HepG2 (cell line): ENCODE measurements around the gene RSRC2. TPM values are rescaled to one million over a fixed set of nuclear protein-coding genes. Genes with fewer than 3 reads are reported as not detected.

Experiments
- ARID2 ChIP-seq: sonication (generic); formaldehyde crosslinking; IDR thresholded peaks from 2 replicates; pipeline ENCODE4 v1.8.1; 2022; ENCODE audit warnings: mild to moderate bottlenecking, missing genetic modification reagents, borderline replicate concordance
- BORCS8-MEF2B ChIP-seq: sonication (generic); formaldehyde crosslinking; IDR thresholded peaks from 2 replicates; pipeline ENCODE4 v1.8.0; 2022; ENCODE audit warnings: mild to moderate bottlenecking, missing genetic modification reagents
- CEBPG ChIP-seq: IDR thresholded peaks from 2 replicates; pipeline ENCODE4 v1.6.1; 2016
- EED ChIP-seq: sonication (generic); formaldehyde crosslinking; IDR thresholded peaks from 2 replicates; pipeline ENCODE4 v1.5.0; 2020; ENCODE audit warnings: mild to moderate bottlenecking, missing genetic modification reagents
- FOSL2 ChIP-seq: sonication (generic); formaldehyde crosslinking; IDR thresholded peaks from 2 replicates; pipeline ENCODE4 v1.4.0; 2020; ENCODE audit warnings: missing genetic modification reagents
- HDAC1 ChIP-seq: sonication (generic); formaldehyde crosslinking; IDR thresholded peaks from 2 replicates; pipeline ENCODE4 v1.5.1; 2020; ENCODE audit warnings: mild to moderate bottlenecking, missing genetic modification reagents
- RARA ChIP-seq: IDR thresholded peaks from 2 replicates; pipeline ENCODE4 v1.6.1; 2016; ENCODE audit warnings: missing genetic modification reagents, missing compliant biosample characterization
- SAFB2 ChIP-seq: sonication (generic); formaldehyde crosslinking; IDR thresholded peaks from 2 replicates; pipeline ENCODE4 v1.5.1; 2020; ENCODE audit warnings: missing genetic modification reagents, low read depth, mild to moderate bottlenecking, borderline replicate concordance
- SIX4 ChIP-seq: sonication (generic); formaldehyde crosslinking; IDR thresholded peaks from 2 replicates; pipeline ENCODE4 v1.4.0; 2020; ENCODE audit warnings: missing genetic modification reagents
- TMF1 ChIP-seq: sonication (generic); formaldehyde crosslinking; IDR thresholded peaks from 2 replicates; pipeline ENCODE4 v1.8.1; 2022; ENCODE audit warnings: low read depth, missing genetic modification reagents
- ZHX1 ChIP-seq: sonication (generic); formaldehyde crosslinking; IDR thresholded peaks from 2 replicates; pipeline ENCODE4 v1.8.1; 2022; ENCODE audit warnings: low read depth, mild to moderate bottlenecking, missing genetic modification reagents
- ZNF75D ChIP-seq: sonication (generic); formaldehyde crosslinking; IDR thresholded peaks from 2 replicates; pipeline ENCODE4 v1.8.1; 2023; ENCODE audit warnings: missing genetic modification reagents, mild to moderate bottlenecking, borderline replicate concordance
- ZSCAN20 ChIP-seq: sonication (generic); formaldehyde crosslinking; IDR thresholded peaks from 2 replicates; pipeline ENCODE4 v1.4.0; 2020; ENCODE audit warnings: missing genetic modification reagents, mild to moderate bottlenecking, borderline replicate concordance
- polyA plus RNA-seq, 8 experiments: library from polyadenylated mRNA; depleted of rRNA in 3 of 8; stranded (reverse) in 7 of 8; unstranded in 1 of 8; fragments of >200 nt; fragmentation: Illumina TruSeq in 4 of 8; extraction: Trizol in 4 of 8; gene quantifications; 2 replicates each; pipeline versions ENCODE4 v1.2.1 to v1.2.3, GENCODE V29; 2011 to 2016; ENCODE audit warnings: low read depth in 4 of 8, missing spikeins in 1 of 8, mixed read lengths in 1 of 8; ENCODE audit not compliant: insufficient read depth in 1 of 8
- total RNA-seq, 5 experiments: library from RNA; depleted of rRNA; stranded (reverse); fragments of >200 nt; fragmentation: Illumina TruSeq; extraction: Trizol; gene quantifications; 2 replicates each; pipeline ENCODE4 v1.2.3, GENCODE V29; 2016; ENCODE audit warnings: low read depth in 1 of 5
- TF ChIP-seq, protein P1 (sequence below), 2 experiments: sonication (generic) in 1 of 2; formaldehyde crosslinking in 1 of 2; IDR thresholded peaks; 2 replicates each; pipeline versions ENCODE4 v1.6.1 to v1.9.0; 2014 to 2022; ENCODE audit warnings: antibody characterized with exemption in 1 of 2, borderline replicate concordance in 1 of 2, inconsistent platforms in 1 of 2, low read depth in 1 of 2, missing genetic modification reagents in 1 of 2
- TF ChIP-seq, protein P2 (sequence below): sonication (generic); formaldehyde crosslinking; conservative IDR thresholded peaks from 2 replicates; pipeline ENCODE4 v1.8.0; 2022; ENCODE audit warnings: low read depth, missing genetic modification reagents
- TF ChIP-seq, protein P3 (sequence below): sonication (generic); formaldehyde crosslinking; conservative IDR thresholded peaks from 2 replicates; pipeline ENCODE4 v1.8.0; 2022; ENCODE audit warnings: mild to moderate bottlenecking, moderate library complexity, missing genetic modification reagents

RSRC2 gene
- total and polyA plus RNA-seq, 2 of the 13 experiments (the other 11 are each of a cell fraction or from before 2014, with no cell fraction given): 31.4 to 77.8 TPM

- TF ChIP-seq ZHX1 (CRISPR knock-in tag) (peak; percentile 52; the same call in 1 of the 2 replicates), TMF1 (no peak), ZNF75D (CRISPR knock-in tag) (peak; percentile 10; the same call in 1 of the 2 replicates), SIX4 (CRISPR knock-in tag) (peak; percentile 82), FOSL2 (peak; percentile 8; the same call in 1 of the 2 replicates), ARID2 (CRISPR knock-in tag) (0 out of 2 replicates have a peak, but pooled peaks have one; percentile 79), BORCS8-MEF2B (CRISPR knock-in tag) (peak; percentile 78; the same call in 1 of the 2 replicates), HDAC1 (peak; percentile 66; the same call in 1 of the 2 replicates), EED (peak; percentile 65; the same call in 1 of the 2 replicates), RARA (peak; percentile 41; the same call in 1 of the 2 replicates), ZSCAN20 (CRISPR knock-in tag) (0 out of 2 replicates have a peak, but pooled peaks have one; percentile 14), SAFB2 (CRISPR knock-in tag) (no peak), CEBPG (CRISPR knock-in tag) (peak; percentile 79)
- TF ChIP-seq, protein P1, sequence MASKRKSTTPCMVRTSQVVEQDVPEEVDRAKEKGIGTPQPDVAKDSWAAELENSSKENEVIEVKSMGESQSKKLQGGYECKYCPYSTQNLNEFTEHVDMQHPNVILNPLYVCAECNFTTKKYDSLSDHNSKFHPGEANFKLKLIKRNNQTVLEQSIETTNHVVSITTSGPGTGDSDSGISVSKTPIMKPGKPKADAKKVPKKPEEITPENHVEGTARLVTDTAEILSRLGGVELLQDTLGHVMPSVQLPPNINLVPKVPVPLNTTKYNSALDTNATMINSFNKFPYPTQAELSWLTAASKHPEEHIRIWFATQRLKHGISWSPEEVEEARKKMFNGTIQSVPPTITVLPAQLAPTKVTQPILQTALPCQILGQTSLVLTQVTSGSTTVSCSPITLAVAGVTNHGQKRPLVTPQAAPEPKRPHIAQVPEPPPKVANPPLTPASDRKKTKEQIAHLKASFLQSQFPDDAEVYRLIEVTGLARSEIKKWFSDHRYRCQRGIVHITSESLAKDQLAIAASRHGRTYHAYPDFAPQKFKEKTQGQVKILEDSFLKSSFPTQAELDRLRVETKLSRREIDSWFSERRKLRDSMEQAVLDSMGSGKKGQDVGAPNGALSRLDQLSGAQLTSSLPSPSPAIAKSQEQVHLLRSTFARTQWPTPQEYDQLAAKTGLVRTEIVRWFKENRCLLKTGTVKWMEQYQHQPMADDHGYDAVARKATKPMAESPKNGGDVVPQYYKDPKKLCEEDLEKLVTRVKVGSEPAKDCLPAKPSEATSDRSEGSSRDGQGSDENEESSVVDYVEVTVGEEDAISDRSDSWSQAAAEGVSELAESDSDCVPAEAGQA (IDR thresholded peaks at IDR 0.05; ENCODE audit: low read depth): 0 out of 2 replicates have a peak, but pooled peaks have one; percentile 47
- TF ChIP-seq, protein P1 (CRISPR knock-in tag; IDR thresholded peaks at IDR 0.05; ENCODE audit: borderline replicate concordance): no peak
- TF ChIP-seq, protein P2, sequence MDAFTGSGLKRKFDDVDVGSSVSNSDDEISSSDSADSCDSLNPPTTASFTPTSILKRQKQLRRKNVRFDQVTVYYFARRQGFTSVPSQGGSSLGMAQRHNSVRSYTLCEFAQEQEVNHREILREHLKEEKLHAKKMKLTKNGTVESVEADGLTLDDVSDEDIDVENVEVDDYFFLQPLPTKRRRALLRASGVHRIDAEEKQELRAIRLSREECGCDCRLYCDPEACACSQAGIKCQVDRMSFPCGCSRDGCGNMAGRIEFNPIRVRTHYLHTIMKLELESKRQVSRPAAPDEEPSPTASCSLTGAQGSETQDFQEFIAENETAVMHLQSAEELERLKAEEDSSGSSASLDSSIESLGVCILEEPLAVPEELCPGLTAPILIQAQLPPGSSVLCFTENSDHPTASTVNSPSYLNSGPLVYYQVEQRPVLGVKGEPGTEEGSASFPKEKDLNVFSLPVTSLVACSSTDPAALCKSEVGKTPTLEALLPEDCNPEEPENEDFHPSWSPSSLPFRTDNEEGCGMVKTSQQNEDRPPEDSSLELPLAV: no peak
- TF ChIP-seq, protein P3, sequence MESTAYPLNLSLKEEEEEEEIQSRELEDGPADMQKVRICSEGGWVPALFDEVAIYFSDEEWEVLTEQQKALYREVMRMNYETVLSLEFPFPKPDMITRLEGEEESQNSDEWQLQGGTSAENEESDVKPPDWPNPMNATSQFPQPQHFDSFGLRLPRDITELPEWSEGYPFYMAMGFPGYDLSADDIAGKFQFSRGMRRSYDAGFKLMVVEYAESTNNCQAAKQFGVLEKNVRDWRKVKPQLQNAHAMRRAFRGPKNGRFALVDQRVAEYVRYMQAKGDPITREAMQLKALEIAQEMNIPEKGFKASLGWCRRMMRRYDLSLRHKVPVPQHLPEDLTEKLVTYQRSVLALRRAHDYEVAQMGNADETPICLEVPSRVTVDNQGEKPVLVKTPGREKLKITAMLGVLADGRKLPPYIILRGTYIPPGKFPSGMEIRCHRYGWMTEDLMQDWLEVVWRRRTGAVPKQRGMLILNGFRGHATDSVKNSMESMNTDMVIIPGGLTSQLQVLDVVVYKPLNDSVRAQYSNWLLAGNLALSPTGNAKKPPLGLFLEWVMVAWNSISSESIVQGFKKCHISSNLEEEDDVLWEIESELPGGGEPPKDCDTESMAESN: peak; percentile 79; the same call in 1 of the 2 replicates
Observed at GRCh38 chr12:122499991-122500684, 26.6 kb downstream of the RSRC2 start (continued).
